Measurements from ENCODE around the gene CALML5.

The CALML5 gene

DNA sequence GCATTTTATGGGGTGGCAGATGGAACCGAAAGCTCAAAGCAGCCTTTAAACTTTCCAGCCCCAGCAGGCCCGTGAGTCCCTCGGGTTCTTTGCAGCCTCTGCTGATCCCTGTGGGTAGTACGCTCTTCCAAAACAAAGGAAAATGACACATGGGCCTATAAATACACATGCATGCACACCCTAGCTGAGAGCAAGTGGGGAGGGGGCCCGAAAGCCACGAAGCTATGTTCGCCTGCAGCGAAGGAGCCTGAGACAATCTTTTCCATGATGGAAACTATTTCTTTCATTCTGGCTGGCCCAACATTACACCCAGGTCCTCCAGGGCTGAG is 32.2 kb downstream of the CALML5 start:
- no peak for DNase-seq (ENCODE audit: extremely low read depth in 1 of 2, low read depth in 1 of 2)

DNA sequence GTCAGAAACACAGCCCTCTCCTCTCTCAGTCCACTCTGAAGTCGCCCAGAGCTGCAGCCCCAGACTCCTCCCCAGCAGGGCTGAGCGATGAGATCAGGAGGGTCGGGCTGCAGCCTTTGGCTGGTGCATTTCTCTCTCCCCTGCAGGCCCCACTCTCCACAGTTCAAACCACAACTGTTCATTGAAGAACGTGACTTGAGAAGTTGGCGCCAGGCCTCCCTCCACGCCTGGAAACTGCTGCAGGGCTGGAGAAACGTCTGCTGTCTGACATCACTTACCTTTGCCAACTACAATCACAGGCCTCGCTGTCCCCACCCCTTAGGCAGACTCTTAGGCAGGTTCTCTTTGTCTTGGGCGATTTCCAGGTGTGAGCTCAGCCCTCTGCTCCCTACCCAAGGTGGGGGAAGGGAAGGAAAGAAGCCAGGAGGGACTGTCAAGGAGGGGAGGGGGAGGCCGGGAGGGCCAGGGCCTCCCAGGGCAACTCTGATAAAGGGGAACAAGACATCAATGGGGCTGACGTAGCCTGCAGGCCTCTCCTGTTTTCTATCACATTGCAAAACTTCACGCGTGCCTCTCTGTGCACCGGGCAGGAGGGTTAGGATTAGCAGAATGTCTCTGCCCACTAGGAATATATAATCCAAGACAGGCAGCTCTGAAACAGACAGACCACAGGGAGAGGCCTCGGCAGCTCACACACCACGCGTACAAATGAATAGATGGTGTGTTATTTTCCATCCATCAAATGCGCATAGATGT is 32.7 kb downstream of the CALML5 start:
- no peak for DNase-seq (ENCODE audit: extremely low read depth in 1 of 2, low read depth in 1 of 2)

DNA sequence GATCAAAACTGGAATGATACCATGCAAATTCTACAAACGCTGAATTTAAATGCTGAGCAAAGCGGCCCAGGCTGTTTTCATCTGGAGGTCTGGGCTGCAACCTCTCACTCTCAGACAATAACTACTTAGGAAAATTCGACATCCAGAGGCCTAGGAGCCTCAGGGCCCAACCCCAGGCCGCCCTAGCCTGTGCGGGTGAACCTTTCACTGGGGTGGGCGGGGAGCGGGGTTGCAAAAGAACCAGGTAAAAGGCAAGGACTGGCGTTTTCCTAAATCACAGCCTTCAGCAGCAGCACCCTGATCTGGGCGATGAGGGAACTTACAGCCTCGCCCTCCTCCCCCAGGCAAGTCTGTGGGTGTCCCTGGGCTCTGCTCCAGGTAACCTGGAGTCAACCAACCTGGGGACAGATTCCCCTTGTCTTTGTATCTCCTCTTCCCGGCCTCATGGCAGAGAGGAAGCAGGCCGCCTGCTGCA is 33.4 kb downstream of the CALML5 start:
- DNase-seq (ENCODE audit: extremely low read depth in 1 of 2, low read depth in 1 of 2) = no peak

DNA sequence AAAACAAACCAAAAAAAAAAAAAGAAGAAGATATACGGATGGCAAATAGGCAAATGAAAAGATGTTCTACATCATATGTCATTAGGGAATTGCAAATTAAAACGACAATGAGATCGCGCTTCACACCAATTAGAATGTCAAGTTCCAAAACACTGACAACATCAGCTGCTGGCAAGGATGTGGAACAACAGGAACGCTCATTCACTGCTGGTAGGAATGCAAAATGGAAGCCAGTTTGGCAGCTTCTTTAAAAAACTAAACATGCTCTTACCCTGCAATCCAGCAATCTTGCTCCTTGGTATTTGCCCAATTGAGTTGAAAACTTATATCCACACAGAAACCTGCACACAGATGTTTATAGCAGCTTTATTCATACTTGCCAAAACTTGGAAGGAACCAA is 34.8 kb downstream of the CALML5 start:
- no peak for DNase-seq (ENCODE audit: extremely low read depth in 1 of 2, low read depth in 1 of 2)

DNA sequence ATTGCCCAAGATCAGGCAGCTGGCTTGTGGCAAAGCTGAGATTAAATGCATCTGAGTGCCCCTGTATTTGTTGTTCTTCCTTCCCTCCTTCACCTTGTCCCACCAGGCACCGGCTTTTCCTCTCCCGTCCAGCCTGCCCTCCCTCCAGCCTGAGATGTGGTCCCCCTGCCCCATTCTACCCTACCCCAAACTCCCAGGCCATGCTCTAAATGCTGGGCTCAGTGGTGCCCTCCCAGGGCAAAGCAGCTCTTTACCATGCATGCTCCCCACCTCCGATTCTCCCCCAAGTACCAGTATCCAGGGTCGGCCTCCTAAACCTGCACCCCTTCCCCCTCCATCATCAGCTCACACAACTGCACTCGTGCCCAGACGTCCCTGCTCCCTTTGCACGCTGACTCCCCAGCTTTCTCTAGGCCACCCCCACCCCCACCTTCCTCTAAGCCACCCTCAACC is 36.5 kb downstream of the CALML5 start:
- no peak for DNase-seq (ENCODE audit: extremely low read depth in 1 of 2, low read depth in 1 of 2)

DNA sequence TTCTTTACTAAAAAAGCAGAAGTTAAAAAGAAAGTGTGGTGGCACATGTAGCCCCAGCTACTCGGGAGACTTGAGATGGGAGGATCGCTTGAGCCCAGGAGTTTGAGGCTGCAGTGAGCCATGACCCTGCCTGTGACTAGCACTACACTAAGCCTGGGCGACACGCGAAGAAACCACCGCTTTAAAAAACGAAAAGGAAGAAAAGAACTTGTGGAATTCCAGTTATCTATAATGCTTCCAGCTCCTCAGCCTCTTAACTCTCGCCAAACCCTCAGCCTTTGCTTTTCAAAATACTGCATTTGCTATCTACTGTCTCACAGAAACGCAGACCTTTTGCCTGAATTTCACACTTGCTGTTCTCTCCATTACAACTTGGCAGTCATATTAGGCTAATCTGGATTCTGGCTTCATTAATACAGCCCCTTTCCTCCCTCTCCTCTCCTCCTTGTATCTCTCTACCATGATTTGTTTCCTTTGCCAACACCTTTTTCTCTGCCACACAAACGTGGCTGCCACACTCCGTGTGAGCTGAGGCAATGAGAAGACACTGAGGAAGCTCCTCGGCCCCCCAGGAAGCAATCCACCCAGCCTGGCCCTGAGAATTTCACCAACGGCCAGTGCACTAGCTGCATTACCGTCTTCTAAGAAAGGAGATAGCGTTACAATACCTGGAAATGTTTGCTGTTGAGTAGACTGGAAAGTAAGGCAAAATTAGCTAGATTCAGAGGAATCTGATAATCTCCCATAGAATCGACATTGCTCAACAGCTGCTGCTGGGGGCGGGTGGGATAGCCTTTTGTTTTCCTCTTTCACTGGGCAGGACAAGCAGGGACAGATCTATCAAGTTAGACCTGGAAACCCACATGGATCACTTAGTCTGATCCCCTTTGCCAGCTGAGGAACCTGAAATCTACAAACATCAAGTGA is 37.2 kb downstream of the CALML5 start:
- no peak for DNase-seq (ENCODE audit: extremely low read depth in 1 of 2, low read depth in 1 of 2)

DNA sequence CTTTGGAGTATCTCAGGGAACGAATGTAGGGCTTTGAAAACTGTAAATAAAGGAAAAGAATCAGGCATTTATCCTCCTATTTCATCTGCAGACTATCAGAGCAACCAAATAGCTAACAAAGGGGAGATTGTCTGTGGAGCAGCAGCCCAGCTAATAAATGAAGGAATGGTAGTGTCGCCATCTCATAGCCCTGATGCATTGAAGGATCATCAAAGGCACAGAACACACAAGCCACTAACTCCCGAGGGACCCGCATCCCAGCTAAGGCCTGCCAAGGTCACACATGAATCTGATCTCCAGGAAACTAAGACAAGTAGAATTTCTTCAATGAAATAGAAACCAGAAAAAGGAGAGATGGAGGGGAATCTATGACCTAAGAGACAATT is 38.2 kb downstream of the CALML5 start:
- no peak for DNase-seq (ENCODE audit: extremely low read depth in 1 of 2, low read depth in 1 of 2)

DNA sequence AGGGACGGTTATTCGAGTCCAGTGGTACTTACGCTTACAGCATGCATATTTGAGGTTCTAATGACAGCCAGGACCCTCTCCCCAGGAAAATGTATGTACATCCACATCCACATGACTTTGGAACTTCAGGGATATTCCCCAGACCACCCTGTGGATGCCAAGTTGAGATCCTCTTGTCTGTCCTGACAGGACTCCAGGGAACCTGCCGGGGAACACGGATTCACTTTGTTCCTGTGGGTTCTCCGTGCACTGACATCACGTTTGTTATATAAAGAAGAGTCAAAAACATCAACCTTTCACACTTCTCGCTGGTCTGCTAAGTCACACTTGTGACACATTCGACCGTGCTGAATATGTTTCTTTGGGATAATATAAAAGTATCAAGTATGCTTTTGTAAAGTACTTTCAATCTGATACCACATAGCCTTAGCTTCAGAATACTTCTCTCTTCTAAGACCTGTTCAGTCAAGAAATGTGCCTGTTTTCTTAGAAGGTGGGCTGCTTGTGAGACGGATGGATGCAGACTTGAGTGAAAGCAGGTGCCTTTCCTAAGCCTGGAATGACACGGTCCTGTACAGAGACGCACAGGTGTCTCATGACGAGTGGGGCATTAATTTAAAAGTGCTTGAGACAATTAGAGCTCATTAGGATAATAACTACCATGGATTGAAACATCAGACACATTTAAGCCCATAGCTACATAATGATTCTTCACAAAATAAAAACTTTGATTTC is 38.7 kb downstream of the CALML5 start:
- no peak for DNase-seq (ENCODE audit: extremely low read depth in 1 of 2, low read depth in 1 of 2)

DNA sequence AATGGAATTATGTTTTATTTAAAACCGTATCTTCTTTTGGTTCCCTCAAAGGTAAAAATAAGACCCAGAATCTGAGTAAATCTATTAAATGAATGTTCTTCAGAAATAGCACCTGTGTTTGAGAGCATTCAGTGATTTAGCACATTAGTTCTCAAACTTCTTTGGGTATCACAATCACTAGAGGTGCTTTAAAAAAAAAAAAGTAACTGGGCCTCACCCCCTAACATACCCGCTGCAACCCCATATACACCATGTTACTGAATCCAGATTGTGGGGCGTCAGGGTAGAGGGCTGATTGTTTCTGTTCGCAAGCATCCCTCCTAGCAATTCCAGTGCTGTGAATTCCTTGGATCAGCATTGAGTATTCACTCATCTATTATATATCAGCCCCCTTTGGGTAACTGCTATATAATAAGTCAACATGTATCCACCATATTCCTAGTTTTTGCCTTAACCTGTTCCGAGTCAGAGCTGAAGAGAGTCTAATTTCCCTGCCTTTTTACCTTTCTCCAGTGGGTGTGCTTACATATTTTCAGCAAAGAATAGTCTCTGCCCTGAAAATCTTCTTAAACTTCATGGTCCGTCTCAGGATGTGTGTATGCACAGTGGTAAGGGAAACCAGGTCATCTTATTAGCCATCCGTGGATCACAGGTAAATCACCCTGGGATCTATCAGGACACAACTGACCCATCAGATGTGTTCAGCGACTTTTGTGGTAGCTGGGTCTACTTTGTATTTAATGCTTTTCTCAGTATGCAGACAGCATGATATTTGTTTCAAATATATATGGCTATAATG is 40.2 kb downstream of the CALML5 start:
- DNase-seq (ENCODE audit: extremely low read depth in 1 of 2, low read depth in 1 of 2) = no peak

DNA sequence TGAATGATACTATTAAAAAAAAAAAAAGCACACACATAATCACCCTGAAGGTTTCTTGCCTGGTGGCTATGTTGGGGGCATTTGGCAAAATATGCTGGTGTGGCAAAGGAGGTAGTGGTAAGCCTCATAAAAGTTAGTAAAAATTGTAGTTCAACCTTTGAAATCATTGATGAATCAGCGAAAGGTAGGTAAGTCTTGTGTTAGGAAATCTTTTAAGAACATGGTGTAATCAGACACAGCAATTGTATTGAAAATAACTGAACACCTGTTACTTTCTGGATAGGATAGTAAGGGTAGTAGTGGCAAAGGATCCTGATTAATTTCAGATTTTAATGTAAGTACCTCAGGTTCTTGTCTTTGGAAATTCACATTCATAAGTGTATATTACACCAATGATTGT is 40.9 kb downstream of the CALML5 start:
- DNase-seq (ENCODE audit: extremely low read depth in 1 of 2, low read depth in 1 of 2) = no peak

DNA sequence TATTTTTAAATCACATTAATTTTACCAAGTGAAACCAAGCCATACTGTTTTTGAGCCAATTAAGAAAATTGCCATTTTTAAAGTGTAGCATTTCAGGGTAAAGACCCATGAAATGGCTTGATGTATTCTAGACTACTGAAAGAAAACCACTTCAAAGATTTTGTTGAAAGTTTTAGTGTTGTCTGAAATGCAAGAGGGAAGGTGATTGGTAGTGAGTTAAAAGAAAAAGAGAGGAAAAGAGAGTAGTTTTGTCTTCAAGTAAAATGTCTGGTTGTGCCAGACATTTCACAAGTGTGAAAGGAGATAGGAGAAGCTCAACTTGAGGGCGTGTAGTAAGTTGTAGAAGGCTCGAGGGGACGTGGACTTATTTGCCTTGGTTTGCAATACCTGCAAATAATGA is 41.6 kb downstream of the CALML5 start:
- no peak for DNase-seq (ENCODE audit: extremely low read depth in 1 of 2, low read depth in 1 of 2)

DNA sequence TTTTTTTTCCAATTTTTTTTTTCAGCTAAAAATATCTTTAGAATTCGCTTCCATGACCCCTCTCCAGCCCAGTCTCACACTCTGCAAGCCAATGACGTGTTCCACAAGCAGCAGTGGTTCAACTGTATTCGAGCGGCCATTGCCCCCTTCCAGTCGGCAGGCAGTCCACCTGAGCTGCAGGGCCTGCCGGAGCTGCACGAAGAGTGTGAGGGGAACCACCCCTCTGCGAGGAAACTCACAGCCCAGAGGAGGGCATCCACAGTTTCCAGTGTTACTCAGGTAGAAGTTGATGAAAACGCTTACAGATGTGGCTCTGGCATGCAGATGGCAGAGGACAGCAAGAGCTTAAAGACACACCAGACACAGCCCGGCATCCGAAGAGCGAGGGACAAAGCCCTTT is 42.8 kb downstream of the CALML5 start:
- no peak for DNase-seq (ENCODE audit: extremely low read depth in 1 of 2, low read depth in 1 of 2)

DNA sequence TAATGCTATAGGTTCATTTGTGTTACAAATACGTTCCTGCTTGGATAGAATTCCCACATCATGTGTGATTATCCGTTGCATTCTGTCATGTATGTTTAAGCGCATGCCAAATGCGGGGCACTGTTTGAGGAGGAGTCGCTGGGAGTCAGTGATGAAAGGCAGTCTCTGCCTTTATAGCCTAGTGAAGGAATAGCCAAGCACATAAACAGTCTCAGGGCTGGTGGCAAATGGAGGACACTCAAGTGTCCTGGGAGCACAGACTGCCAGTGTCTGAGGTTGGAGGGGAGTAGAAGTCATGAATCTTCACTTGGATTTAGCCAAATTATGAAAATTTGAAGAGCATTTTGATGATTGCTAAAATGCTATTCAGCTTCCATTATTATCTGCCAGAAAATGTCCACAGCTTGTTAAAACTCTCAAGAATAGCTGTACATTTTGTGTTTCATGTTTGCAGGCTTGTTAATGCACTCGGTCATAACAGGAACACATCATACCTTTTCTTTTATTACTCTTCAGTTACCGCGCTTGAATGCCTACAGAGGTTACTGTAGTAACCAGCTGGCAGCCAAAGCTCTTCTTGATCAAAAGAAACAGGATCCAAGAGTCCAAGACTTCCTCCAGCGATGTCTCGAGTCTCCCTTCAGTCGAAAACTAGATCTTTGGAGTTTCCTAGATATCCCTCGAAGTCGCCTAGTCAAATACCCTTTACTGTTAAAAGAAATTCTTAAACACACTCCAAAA is 45.5 kb downstream of the CALML5 start:
- DNase-seq (ENCODE audit: extremely low read depth in 1 of 2, low read depth in 1 of 2) = no peak

DNA sequence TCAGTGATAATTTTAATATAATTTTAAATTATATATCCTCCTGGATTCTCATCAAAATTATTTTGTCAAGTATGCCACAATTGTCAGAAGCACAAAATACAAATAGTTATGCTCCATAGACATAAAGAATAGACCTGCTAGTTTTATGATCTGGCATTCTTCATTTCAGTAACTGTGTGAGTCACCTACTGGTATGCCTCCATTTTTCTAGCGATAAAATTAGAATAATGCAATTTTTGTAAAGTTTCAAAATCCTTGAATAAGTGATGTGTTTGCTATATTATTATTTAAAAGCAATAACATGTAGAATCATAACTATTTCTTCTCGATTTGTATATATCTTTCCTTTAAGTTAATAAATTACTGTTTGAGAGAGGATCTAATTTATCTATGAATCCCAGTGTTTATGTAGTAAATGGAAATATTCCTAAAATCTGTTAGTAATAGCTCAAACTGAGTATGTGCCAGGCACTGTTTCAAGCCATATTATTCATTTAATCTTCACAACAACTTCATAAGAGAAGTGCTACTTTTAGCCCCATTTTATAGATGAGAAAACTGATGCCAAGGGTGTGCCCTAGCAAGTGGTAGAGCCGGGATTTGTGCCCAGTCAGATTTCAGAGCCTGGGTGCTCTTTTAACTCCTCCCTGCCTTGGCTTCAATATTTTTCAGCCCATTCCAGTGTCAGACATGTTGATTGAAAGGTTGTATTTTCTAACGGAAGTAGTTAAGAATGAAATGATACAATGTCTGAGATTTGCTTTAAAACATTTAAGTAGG is 48.6 kb downstream of the CALML5 start:
- no peak for DNase-seq (ENCODE audit: extremely low read depth in 1 of 2, low read depth in 1 of 2)

DNA sequence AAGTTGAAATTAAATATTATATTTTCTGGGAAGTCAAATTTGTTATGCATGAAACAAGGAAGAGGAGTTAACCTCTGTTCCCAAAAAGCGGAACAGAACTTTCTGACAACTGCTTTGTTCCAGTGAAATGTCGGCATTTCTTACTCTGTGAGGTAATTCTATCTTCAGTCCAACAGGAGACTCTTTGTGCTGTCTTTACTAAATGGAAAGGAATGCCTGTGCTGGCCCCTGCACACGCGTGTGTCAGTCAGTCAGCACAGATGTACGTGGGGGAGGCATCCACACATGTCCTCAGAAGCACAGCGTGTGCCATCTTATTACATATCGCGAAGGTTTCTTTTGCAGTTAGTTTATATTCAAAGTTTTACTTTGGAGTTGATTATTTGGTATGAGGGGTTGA is 49.5 kb downstream of the CALML5 start:
- no peak for DNase-seq (ENCODE audit: extremely low read depth in 1 of 2, low read depth in 1 of 2)

DNA sequence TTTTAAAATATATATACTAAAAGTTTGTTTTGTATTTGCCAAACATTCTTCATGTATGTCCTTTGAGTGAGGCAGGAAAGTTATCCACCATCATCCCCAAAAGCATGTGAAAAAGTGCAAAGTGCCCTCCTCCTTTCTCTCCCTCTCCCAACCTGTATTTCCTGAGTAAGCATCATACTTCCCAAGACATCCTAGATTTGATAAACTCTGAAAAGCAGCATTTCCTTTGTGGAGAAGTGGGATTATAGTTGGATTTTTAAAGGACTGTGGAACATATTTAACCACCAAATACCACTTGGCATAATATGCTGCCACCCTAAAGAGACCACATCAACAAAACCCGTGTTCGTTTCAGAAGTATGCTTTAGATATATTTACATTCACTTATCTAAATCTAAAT is 50.1 kb downstream of the CALML5 start:
- no peak for DNase-seq (ENCODE audit: extremely low read depth in 1 of 2, low read depth in 1 of 2)
